Colon (tissue), 2 donors: ENCODE measurements around the gene FMNL1.
"Not testable (repeated sequence)": the region's sequence is repeated elsewhere in the genome, so short reads cannot be mapped to it uniquely, and the experiment has no call there.

Source experiments
- FAIRE-seq: peaks from 2 replicates; lab custom pipeline; 2012; peaks lifted over from hg19 to GRCh38; lab: Jason Lieb, UNC
- donor health status: control.
- donor health status: control.

Gene FMNL1

GRCh38 chr17:45234641-45235415, 13.1 kb downstream of the FMNL1 start:
- FAIRE-seq = no peak

GRCh38 chr17:45235416-45236281, 14.0 kb downstream of the FMNL1 start:
- no peak for FAIRE-seq

- FAIRE-seq = no peak
These were observed 14.6 kb downstream of the FMNL1 start for GRCh38 chr17:45236282-45236606.

- FAIRE-seq = no peak
These were observed 16.0 kb downstream of the FMNL1 start for GRCh38 chr17:45237686-45238085.

- FAIRE-seq = no peak
These were observed 16.6 kb downstream of the FMNL1 start for GRCh38 chr17:45238155-45238774.

- FAIRE-seq = no peak
These were observed 19.2 kb downstream of the FMNL1 start for GRCh38 chr17:45240905-45241327.

- FAIRE-seq = no peak
These were observed 19.8 kb downstream of the FMNL1 start for GRCh38 chr17:45241328-45242028.

GRCh38 chr17:45242029-45242414, 20.3 kb downstream of the FMNL1 start:
- FAIRE-seq = no peak

- no peak for FAIRE-seq
These were observed 22.1 kb downstream of the FMNL1 start for GRCh38 chr17:45243750-45244149.

- FAIRE-seq = no peak
These were observed 23.3 kb downstream of the FMNL1 start for GRCh38 chr17:45244725-45245656.

GRCh38 chr17:45246338-45246737, 24.7 kb downstream of the FMNL1 start:
- no peak for FAIRE-seq

- no peak for FAIRE-seq
These were observed 25.3 kb downstream of the FMNL1 start for GRCh38 chr17:45246861-45247428.

GRCh38 chr17:45247429-45248131, 25.9 kb downstream of the FMNL1 start:
- no peak for FAIRE-seq

- no peak for FAIRE-seq
These were observed 26.7 kb downstream of the FMNL1 start for GRCh38 chr17:45248132-45248957.

GRCh38 chr17:45251931-45252330, 30.2 kb downstream of the FMNL1 start:
- no peak for FAIRE-seq

- not testable (repeated sequence) for FAIRE-seq
These were observed 31.6 kb downstream of the FMNL1 start for GRCh38 chr17:45253237-45253636.

- FAIRE-seq = no peak
These were observed 32.2 kb downstream of the FMNL1 start for GRCh38 chr17:45253879-45254278.

GRCh38 chr17:45255358-45255757, 33.7 kb downstream of the FMNL1 start:
- FAIRE-seq = no peak
